GM10847 (cell line): ENCODE results near the gene CENPP.

Source experiments
- POLR2A ChIP-seq: IDR thresholded peaks from 2 replicates; pipeline ENCODE4 v1.6.1; 2011; ENCODE audit not compliant: insufficient read length; ENCODE audit errors: extremely low read depth

Gene CENPP

DNA sequence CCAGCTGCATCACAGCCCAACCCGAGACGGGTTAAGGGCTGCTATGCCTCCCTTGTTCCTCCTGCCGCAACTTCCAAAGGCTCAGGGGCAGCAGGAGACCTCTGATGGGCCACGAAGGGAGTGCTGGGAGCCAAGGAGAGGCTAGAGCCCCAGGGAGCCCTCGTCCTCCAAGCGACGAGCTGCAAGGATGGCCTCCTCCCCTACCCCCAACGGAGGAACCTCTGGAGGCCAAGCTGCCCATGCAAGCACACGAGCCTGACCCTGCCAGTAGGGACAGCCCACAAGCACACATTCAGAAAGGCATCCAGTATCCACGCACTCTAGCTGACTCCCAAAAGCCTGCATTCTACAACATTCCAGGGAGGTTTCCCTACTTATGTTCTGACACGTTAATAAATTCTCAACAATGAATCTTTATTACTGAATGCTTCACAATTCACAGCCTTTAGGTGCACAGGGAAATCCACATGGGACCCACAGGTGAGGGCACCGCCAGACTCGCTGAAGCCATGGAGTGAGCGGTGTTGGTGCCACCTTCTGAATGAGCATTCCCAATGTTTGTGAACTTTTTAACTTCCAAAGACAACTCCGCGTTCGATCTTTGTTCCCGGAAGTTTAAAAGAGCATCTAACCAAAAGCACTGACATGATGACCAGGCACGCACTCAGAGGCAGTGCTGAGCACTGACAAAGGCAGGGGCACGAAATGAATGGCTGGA is 315.5 kb downstream of the CENPP start:
- TF ChIP-seq POLR2A: no peak

DNA sequence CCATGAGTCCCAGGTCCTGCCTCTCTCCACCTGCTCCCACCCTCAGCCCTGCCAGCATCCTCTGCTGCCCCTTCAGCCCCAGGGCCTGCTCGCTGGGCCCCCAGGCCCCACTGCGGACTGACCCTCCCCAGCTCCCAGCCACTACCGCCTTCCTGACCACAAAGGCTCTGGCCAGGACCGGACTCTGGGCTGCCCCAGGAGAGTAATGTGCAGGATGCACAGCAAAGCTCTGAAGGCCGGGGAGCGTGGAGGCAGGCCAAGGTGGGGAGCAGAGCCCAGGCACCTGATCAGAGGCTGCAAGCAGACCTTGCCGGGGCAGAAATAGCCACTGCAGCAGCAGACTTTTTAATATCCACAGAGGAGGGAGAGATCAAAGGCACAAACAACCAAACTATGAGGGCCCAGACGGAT is 316.3 kb downstream of the CENPP start:
- TF ChIP-seq POLR2A: no peak

DNA sequence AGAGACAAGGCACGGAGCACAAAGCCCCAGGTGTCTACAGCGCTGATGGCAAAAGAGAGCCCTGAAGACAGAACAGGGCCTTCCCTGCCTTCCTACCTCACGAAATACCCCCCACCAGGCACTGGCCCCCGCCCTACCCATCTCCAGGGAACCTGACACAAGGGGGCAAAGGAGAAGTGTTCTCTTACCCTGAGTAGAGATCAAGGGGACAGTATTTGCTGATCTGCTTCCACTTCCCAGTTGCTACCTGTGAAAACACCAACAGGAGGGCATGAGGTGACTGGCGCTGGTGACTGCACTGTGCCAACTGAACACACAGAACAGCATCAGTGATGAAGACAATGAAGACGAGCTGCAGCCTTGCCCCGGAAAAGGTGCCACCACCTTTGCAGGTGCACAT is 316.8 kb downstream of the CENPP start:
- TF ChIP-seq POLR2A: no peak

DNA sequence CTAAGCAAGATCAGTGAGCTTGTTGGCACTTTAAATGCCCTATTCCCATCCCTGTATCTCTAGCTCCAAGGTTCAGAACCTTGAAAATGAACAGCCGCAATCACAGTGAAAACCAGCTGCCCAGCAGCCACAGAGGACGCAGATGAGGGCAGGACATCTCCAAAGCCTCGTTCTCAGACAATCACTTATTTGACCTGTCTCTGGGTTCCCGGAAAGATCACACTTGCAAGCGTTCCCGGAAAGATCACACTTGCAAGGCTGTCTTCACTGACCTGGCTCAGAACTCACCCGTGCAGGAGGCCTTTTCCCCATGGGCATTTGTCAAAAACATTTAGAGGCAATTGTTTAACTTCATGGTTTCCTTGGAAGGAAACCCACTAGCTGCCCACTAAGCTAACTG is 318.5 kb downstream of the CENPP start:
- no peak for TF ChIP-seq POLR2A

DNA sequence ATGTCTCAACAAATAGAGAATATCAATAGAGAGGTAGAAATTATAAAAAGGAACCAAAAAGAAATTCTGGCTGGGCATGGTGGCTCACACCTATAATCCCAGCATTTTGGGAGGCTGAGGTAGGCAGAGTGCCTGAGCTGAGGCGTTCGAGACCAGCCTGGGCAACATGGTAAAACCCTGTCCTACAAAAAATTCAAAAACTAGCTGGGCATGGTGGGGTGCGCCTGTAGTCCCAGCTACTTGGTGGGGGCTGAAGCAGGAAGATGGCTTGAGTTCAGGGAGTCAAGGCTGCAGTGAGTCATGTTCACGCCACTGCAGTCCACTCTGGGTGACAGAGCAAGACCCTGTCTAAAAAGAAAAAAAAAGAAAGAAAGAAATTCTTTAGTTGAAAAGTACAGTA is 319.3 kb downstream of the CENPP start:
- no peak for TF ChIP-seq POLR2A

DNA sequence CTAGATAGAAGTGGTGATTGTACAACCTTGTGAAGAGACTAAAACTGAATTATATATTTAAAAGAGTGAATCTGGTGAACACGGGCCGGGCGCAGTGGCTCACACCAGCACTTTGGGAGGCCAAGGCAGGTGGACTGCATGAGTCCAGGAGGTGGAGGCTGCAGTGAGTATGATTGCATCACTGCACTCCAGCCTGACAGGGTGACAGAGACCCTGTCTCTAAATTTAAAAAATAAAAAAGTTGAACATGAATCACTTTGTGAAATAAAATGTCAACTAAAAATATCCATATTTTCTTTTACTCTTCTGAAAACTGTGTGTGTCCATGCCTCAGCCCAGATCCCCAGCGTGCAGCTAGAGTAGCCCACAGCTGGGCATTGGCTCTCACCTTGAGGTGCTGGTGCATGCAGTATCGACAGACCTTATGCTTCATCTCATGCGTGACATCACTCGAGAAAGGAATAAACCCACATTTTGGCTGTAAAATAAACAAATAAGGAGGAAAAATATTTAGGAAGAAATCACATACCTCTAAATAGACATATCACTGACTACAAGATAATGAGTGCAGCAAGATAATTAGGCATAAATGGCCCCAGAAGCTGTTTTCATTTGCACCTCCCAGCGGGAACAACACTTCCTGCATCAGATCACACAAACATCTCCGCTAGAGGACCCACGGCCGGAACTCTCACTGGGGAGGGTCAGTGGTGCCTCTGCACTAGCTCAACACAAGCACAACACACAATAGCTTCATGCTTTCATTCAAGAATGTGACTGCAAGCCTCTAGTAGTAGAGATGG is 322.1 kb downstream of the CENPP start:
- no peak for TF ChIP-seq POLR2A

DNA sequence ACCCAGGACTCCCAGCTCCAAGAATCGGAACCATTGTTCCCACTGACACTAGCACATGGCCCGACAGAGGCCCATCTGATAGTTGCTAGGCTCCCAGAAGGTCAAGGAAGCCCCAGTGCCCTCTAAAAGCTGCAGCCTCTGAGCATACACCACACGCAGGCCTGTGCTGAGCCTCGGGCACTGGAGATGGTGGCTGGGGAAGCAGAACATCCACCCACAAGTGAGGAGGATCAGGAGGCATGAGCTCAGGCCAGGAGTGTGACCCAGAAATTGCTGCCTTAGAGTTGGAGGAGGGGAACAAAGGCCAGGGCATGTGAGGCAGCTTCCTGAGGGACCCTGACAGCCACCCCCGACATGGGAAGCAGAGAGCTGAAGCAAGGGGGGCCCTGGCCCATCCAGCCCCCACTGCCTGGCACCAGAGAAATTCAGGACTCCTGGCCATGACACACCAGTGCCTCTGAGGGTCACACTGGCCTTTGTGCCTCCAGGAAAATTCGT is 322.8 kb downstream of the CENPP start:
- no peak for TF ChIP-seq POLR2A

DNA sequence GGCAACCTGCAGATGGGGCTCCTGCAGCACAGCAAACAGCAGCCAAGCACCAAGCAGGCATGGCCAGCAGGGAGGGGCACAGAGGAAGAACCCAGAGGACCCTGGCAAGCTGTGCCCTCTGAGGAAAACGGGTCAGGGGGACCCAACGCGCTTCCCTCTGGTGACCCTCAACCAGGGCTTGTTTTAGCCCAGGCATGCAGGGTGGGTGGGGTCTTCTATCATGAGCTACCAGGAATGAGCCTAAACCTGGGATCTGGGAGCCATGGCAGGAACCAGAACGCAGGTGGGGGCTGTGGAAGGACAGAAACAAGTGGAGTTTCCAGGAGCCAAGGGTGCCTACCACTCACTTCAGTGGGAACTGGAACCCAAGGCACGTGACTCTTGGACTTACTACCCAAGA is 323.3 kb downstream of the CENPP start:
- TF ChIP-seq POLR2A: no peak

DNA sequence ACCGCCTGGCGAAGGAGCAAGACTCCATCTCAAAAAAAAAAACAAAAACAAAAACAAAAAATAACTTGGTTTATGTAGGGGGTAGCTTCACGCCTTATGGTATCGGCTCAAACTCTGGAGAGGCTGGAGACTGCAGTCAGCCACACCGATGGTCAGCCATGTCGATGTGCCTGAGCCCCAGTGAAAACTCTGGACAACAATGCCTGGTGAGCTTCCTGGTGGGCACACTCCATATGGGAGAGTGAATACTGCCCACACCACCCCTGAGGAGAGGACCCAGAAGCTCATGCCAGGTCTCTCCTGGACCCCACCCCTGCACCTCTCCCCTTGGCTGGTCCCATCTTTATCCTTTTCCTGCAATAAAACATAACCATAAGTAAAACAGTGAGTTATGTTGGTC is 324.5 kb downstream of the CENPP start:
- TF ChIP-seq POLR2A: no peak

DNA sequence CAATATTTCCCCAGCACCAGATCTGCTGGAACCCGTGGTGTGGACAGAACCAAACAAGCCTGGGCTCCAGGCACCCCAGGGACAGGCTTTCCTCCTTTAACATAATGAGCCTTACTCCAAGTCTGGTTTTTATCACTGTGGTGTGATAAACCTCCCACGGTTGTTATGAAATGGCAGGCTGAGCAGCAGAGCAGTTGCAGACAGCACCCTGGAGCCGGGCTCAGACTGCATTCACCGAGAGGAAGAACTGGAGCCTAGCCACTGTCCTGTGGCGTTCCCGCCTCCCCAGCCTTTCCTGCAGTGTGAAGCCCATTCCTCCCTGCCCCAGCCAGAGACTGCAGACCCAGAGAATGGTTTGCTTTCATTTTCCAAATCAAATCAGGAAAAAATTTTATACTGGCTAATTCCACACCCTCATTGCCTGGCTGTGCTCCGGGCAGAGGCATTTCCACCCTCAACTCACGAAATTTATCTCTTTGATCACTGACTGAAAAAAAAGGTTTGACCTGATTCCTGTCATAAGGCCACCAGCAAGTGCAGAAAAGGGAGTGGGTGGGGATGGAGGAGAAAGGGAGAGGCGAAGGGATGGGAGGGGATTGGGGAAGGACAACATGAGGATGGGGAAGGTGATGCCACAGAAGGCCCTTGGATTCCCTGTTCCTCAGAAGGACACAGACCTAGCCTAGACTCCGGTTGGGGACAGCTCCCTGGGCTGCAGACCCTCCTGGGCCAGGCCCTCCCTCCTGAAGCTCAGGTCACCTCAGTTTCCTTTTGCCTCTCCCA is 325.3 kb downstream of the CENPP start:
- TF ChIP-seq POLR2A: no peak

DNA sequence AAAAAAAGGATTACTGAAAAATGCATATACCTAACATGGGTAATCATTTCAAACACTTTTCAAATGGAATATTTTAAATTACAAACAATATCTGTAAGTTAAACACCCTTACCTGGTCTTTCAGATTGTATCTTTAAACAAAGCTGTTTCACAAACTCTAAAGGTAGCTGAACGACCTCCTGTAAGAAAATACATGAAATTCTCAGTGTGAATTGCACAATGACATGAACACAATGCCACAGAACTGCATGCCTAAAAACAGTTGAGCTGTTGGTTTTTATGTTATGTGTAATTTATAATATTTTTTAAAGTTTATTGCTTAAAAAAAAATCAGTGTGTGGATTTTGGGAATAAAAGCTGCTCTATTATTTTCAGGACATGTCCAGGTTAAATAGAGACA is 326.7 kb downstream of the CENPP start:
- no peak for TF ChIP-seq POLR2A

DNA sequence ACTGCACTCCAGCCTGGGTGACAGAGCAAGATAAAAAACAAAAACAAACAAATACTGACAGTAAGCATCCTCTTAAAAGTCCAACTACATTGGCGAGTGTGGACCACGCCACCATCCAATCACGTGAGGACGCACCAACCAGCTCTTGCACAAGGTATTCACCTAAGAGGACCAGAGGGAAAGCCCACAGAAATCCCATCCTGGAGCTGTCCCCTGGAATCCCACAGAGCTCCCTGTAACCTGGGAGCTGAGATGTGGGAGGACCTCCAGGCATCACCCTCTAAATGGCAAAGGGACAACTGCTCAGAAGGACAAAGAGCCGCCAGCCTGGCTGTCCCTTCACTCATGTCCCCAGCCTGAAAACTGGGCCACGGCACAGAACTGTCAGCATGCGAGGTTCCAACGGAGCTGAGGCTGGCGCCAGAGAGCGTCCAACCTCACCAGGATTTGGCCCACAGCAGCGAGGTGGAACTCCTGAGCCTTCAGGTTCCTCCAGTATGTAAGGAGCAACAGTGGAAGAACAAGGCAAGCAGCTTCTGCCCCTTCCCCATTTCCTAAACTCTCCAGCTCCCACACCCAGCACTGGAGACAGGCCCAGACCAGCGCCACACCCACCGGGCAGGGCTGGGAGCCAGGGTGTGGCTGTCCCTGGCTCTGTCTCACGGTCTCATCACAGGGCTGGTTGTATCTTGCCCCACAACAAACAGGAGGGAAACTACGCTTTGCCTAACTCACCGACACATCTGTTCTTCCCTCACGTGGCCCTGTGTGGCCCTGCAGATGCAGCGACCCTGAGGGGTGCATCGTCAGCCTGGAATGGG is 328.9 kb downstream of the CENPP start:
- no peak for TF ChIP-seq POLR2A

DNA sequence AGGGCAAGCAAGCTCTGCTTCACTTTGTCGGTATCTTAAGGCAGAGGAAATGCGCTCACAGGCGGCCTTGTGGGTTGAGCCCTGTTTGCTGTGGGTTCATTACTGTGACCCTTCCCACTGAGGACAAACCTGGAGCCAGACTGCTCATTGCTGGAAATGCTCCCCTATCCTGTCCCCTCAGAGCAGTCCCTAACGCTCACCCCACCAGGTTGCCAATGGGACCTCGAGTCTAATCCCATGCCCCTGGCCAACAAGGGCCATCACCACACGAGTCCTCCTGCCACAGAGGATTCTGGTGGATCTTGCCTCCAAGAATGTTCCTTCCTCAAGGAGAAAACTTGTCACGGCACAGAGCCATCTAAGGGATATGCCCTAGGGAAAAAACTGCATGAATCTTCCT is 329.6 kb downstream of the CENPP start:
- TF ChIP-seq POLR2A: no peak

DNA sequence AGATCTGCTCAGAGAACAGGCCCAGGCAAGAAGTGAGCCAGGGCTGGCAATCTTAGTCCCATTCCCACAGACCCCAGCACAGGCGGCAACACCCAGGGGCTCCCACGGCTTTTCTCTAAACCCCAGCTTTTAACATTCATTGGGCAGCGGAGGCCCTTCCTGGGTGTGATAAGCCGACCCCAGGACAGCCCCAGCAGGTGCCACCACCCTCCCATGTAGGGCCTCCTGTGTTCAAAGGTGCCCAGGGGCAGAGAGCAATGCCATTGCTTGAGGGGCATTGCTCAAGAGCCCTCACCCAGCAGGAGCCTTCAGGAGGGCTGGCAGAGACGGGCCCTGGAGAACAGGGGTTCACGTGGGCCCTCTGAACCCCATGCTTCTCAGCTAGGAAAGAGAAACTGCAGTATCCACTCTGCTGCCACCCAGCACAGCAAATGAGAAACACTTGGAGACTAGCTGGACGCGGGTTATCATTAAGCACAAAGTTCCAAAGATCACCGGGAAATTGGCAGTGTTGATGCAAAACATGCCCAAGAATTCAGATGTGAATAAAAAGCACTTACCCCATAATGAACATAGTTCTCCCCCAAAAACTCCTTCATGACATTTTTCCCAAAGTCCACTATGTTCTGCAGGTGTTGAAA is 330.3 kb downstream of the CENPP start:
- TF ChIP-seq POLR2A: no peak
